D341Med (cell line): ENCODE data around the gene LSP1.

ENCODE experiments used
- DNase-seq: peaks from one replicate; pipeline ENCODE4 v3.0.0; 2012; ENCODE audit warnings: low spot score

LSP1 gene

DNA sequence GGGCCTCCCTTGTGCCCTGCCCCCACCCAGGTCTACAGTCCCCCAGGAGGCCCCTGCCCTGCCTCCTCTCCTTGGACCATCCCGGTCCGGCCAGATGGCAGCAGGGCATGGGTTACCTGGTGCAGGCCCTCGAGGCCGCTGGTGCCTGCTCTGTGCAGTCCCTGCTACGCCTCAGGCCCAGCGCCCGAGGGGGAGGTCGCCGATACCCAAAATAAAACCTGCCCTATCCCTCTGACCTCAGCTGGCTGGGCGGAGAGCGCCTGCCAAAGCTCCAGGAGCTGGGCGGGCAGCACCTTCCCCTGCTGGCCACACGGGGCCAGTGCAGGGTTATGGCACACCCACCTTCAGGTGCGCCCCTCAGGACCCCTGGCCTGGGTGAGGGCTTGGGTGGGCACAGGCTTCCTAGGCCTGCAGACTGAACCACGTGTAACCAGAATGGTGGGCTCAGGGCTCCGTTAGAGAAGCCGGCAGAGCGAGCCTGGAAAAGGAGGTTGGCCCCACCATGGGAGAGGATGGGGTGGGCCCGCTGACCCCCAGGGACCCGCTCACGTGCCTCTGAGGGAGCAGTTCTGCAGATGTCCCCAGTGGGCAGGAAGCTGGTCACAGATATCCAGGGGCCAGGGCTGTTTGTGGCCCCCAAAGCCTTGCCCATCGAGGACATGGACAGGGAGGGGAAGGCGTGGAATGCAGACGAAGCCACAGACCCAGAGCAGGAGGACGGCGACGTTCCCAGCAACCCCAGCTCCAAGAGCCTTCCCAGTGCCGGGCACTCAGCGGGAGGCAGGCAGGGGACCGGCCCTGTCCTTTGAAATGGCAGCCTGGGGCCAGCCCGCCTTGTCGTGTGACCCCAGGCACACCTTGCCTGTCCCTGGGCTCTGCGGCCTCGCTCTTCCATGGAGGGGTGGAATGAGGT is 64.9 kb downstream of the LSP1 start:
- DNase-seq, result peak; percentile 52

GRCh38 chr11:1918436-1919315 is 65.8 kb downstream of the LSP1 start:
- peak; percentile 36 for DNase-seq

DNA sequence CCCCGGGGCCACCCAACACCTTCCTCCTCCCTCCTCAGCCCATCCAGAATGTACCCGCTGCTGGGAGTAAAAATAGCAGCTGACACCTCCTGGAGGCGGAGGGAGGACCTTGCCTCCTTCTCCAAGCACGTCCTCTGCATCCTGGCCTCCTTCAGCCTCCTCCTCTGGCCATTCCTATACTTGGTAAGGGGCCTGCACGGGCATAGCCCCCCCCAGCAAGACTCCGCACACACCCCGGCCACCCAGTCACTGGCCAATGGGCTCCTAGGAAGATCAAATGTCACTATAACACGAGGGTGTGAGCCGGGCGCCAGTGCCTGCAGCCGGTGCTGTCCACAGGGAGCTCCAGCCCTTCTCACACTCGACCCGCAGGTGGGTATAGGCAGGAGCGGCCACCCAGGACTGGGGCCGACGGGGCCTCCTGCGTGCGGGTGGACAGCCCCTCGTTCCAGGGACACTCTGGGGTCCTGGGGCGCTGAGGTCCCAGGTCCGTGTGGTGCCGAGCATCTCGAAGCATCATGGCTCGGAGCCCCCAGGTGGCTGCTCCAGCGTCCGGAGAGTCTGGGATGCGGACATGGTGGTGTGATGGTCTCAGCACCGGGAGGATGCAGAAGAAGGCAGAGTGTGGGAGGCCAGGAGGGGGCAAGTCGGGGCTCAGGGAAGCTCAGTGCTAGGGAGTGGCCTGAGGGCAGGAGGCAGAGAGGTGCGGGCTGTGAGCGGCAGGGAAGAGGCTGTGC is 66.7 kb downstream of the LSP1 start, which contains the start of gene TNNT3:
Gene TNNT3, plus strand, starts transcription at position 313 of the 737 bp plus-strand sequence. CDS start 3,172 bp downstream, outside the sequence.
- DNase-seq, result peak; percentile 41

DNA sequence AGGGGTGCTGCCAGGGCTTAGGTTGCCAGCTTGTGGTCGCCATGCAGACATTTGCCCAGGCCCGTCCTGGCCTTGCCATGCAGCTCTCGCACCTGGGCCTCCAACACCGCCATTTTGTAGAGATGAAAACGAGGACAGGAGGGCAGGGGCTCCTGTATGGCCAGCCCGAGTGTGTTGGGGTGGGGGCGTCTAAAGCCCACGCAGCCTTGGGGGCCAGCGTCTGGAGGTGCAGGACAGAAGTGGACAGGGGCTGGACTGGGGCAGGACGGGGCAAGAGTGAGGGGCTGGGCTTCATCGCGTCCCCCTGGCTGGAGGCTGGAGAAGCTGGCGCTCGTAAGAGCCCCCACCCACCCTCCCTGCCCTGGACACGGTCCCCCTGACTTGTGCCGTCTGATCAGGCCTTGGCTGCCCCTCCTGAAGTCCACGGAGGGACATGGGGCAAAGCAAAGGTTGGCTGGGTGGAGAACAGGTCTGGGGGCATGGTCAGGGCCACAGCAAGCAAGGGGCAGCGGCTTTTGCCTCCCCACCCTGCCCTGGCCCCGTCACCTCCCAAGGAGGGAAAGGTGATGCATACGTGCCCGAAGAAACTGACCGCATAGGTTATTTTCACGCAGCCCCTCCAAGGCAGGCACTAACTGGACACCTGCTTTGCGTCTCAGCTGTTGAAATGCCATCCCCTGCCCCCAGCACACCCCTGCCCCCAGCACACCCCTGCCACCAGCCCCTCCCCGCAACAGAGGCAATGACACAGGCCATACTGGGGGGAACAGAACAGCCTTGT is 67.4 kb downstream of the LSP1 start:
- no peak for DNase-seq

DNA sequence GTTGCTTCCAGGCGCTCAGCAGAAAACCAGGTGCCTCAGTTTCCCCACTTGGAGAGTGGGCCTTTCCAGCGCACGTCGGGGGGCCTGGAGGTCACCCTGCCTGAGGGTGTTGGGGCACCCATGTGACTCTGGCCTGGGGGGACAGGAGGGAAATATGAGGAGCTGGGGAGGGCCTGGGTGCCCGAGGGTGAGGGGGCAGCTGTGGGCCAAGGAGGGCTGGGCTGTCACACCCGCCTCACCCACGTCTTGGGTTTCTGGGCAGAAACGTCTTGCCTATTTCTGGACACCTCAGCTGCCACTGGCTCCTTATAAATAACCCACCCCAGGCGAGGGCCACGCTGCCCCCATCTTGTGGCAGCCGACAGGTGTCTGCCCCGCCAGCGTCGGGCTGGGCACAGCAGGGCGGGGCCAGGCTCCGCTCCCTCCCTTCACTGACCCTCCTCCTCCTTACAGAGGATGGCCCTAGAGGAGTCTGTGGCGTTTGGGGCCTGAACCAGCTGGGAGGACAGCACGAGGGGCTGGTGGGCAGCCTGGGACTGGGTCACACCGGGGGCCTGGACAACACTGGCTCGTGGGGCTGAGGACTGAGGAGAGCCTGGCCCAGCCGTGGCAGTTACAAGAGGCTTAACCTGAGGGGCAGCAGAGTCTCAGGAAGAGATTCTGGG is 68.2 kb downstream of the LSP1 start:
- peak; percentile 33 for DNase-seq

GRCh38 chr11:1921574-1922141 is 68.8 kb downstream of the LSP1 start:
- peak; percentile 27 for DNase-seq

DNA sequence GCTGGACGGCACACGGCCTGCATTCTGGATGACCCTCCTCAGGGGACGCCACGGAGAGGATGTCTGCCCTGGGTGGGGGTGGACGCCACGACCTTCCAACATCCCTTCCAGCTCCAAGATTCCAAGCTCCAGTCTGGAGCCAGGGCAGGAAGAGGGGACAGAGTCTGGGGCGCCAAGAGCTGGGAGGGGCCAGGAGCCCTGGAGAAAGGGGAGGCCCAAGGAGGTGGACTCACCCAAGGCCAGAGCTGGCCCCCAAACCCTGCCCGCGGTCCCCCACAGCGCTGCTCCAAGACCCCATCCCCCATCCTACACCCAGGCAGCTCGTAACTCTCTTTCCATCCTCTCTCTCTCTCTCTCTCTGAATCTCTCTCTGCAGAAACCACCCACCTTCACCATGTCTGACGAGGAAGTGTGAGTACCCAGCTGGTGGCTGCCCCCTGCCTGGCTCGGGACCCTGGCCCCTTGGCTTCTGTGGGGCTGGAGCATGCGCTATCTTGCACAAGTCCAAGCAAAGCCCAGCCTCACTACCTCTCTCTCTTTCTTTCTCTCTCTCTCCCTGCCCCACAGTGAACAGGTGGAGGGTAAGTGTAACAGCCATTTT is 69.7 kb downstream of the LSP1 start:
- DNase-seq, result no peak

- no peak for DNase-seq
Observed at GRCh38 chr11:1923201-1923956, 70.5 kb downstream of the LSP1 start.

- peak; percentile 37 for DNase-seq
Observed at GRCh38 chr11:1924181-1924580, 71.3 kb downstream of the LSP1 start.

GRCh38 chr11:1924646-1925372 is 71.9 kb downstream of the LSP1 start:
- no peak for DNase-seq

- DNase-seq, result no peak
Observed at GRCh38 chr11:1925373-1926155, 72.7 kb downstream of the LSP1 start.

GRCh38 chr11:1926156-1927025 is 73.5 kb downstream of the LSP1 start:
- DNase-seq, result no peak

DNA sequence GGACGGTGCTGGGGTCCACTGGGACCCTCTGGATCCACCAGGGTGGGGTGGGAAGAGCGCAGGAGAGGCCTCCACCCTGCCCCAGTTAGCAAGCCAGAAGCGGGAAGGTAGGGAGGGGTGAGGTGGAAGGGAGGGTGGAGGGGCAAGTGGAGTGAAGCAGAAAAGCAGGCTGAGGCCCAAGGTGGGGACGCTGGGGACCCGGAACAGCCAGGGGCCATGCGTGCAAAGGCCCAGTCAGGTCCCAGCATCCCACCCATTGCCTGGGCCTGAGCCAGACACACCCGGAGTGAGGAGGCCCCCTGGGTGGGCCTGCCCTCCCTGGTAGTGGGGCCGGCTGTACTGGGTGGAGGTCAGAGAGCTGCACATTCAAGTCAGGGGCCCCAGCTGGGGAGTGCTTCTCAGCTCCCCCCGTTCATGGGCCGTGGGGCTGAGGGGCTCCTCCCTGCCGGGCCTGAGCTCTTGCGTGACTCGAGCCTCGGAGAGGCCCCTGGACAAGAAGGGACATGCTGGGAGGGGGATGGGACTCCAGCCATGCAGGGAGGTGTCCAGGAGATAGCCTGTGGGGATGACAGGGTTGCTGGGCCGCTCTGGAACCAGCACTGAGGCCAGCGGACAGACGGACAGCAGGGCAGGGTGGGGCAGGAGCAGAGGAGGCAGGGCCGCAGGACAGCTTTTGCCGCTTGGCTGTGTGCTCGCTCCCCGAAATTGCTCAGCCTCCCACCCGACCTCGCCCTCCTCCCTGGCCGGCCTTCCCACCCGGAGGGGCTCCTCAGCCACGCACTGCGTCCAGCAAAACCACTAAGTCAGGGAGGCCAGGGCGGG is 74.4 kb downstream of the LSP1 start:
- no peak for DNase-seq

- DNase-seq, result peak; percentile 25
Observed at GRCh38 chr11:1927848-1928469, 75.1 kb downstream of the LSP1 start.

- no peak for DNase-seq
Observed at GRCh38 chr11:1928470-1928890, 75.6 kb downstream of the LSP1 start.
